ENCODE data around the gene RIT2.

RIT2 gene

GRCh38 chr18:42961298-42961697 lies 154.2 kb downstream of the RIT2 start:
- Histone ChIP-seq H3K79me2 (ENCODE audit: low read length) (no peaks in the 10 kb centered on the region), H3K9me2 (replicated peaks; ENCODE audit: insufficient read depth, low read length) (no peaks in the 10 kb centered on the region), H3K4me1 (ENCODE audit: low read length) (no peaks in the 10 kb centered on the region), H3K36me3 (replicated peaks; ENCODE audit: insufficient read depth, low read length) (no peaks in the 10 kb centered on the region), H3K4me2 (ENCODE audit: low read depth, low read length) (no peak overlapping the region), H3K9ac (ENCODE audit: low read length) (no peak overlapping the region), H3K27ac (ENCODE audit: low read length) (no peak overlapping the region), H3K9me3 (replicated peaks; ENCODE audit: insufficient read depth, low read length) (no peaks in the 10 kb centered on the region), H3K4me3 (ENCODE audit: low read length) (no peak overlapping the region), H3F3A (ENCODE audit: insufficient read depth, low read length) (no peaks in the 10 kb centered on the region), H2AFZ (ENCODE audit: low read length) (no peak overlapping the region), H3K27me3 (replicated peaks; ENCODE audit: insufficient read depth, low read length) (no peaks in the 10 kb centered on the region), H4K20me1 (ENCODE audit: insufficient read depth, low read length) (no peaks in the 10 kb centered on the region)
- TF ChIP-seq EZH2 (optimal IDR thresholded peaks at IDR 0.05; ENCODE audit: low read depth, low read length) = no peak
- TF ChIP-seq CTCF (IDR thresholded peaks at IDR 0.05; ENCODE audit: low read length) = no peak
- TF ChIP-seq EZH2phosphoT487 (IDR thresholded peaks at IDR 0.05; ENCODE audit: low read length) = no peak
- no peak for DNase-seq

- no peak overlapping the region for H2AFZ ChIP-seq (ENCODE audit: low read length)
- no peak overlapping the region for H3K27ac ChIP-seq (ENCODE audit: low read length)
- H3K4me2 ChIP-seq (ENCODE audit: low read depth, low read length) = no peak overlapping the region
- H3F3A ChIP-seq (ENCODE audit: insufficient read depth, low read length) = no peaks in the 10 kb centered on the region
- no peak overlapping the region for H3K9ac ChIP-seq (ENCODE audit: low read length)
- TF ChIP-seq EZH2 (optimal IDR thresholded peaks at IDR 0.05; ENCODE audit: low read depth, low read length) = no peak
- TF ChIP-seq EZH2phosphoT487 (IDR thresholded peaks at IDR 0.05; ENCODE audit: low read length) = no peak
- TF ChIP-seq CTCF (IDR thresholded peaks at IDR 0.05; ENCODE audit: low read length) = no peak
- H3K79me2 ChIP-seq (ENCODE audit: low read length) = no peaks in the 10 kb centered on the region
- H4K20me1 ChIP-seq (ENCODE audit: insufficient read depth, low read length) = no peaks in the 10 kb centered on the region
- no peaks in the 10 kb centered on the region for H3K27me3 ChIP-seq (replicated peaks; ENCODE audit: insufficient read depth, low read length)
- no peaks in the 10 kb centered on the region for H3K36me3 ChIP-seq (replicated peaks; ENCODE audit: insufficient read depth, low read length)
- no peaks in the 10 kb centered on the region for H3K9me2 ChIP-seq (replicated peaks; ENCODE audit: insufficient read depth, low read length)
- no peaks in the 10 kb centered on the region for H3K4me1 ChIP-seq (ENCODE audit: low read length)
- DNase-seq = no peak
- H3K9me3 ChIP-seq (replicated peaks; ENCODE audit: insufficient read depth, low read length) = no peaks in the 10 kb centered on the region
- no peak overlapping the region for H3K4me3 ChIP-seq (ENCODE audit: low read length)
Observed at GRCh38 chr18:42959528-42959927, 156.0 kb downstream of the RIT2 start.

DNA sequence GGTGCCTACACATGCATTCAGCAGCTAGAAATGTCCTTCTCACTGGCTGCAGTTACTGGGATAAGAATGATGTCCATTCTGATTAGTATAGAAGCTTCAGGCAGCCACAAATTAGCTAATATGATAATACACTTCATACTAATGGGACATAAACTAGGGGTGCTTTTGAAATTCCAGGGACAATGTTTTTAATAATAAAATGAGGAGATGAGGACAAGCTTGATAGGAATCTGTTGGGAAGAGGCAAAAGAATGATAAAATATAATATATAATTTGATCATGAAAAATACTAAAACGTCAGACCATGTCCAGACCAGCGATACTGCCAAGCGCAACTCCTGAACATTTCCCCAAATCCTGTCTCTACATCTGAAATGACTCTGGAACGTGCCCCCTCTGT lies 157.1 kb downstream of the RIT2 start:
- Histone ChIP-seq H3K9me3 (replicated peaks; ENCODE audit: insufficient read depth, low read length) (no peaks in the 10 kb centered on the region), H3K9me2 (replicated peaks; ENCODE audit: insufficient read depth, low read length) (no peaks in the 10 kb centered on the region), H3K4me2 (ENCODE audit: low read depth, low read length) (no peak overlapping the region), H3F3A (ENCODE audit: insufficient read depth, low read length) (no peaks in the 10 kb centered on the region), H3K9ac (ENCODE audit: low read length) (no peak overlapping the region), H3K79me2 (ENCODE audit: low read length) (no peaks in the 10 kb centered on the region), H3K4me1 (ENCODE audit: low read length) (no peaks in the 10 kb centered on the region), H3K27ac (ENCODE audit: low read length) (no peak overlapping the region), H3K4me3 (ENCODE audit: low read length) (no peak overlapping the region), H3K27me3 (replicated peaks; ENCODE audit: insufficient read depth, low read length) (no peaks in the 10 kb centered on the region), H4K20me1 (ENCODE audit: insufficient read depth, low read length) (no peaks in the 10 kb centered on the region), H3K36me3 (replicated peaks; ENCODE audit: insufficient read depth, low read length) (no peaks in the 10 kb centered on the region), H2AFZ (ENCODE audit: low read length) (no peak overlapping the region)
- DNase-seq = no peak
- TF ChIP-seq EZH2 (optimal IDR thresholded peaks at IDR 0.05; ENCODE audit: low read depth, low read length) = no peak
- TF ChIP-seq CTCF (IDR thresholded peaks at IDR 0.05; ENCODE audit: low read length) = no peak
- TF ChIP-seq EZH2phosphoT487 (IDR thresholded peaks at IDR 0.05; ENCODE audit: low read length) = no peak
